HCT116 (cell line): Measurements from ENCODE around the gene EXD3. TPM values are rescaled to one million over a fixed set of nuclear protein-coding genes. Genes with fewer than 3 reads are reported as not detected.
"Not testable (repeated sequence)": the region's sequence is repeated elsewhere in the genome, so short reads cannot be mapped to it uniquely, and the experiment has no call there.

Experiments
- ATAC-seq: fragments of 200-7000 bp; cut with Tn5 transposase; 2 replicates; pipeline ENCODE4 v1.9.1; 2020; ENCODE audit warnings: mild to moderate bottlenecking, moderate library complexity
- BruUV-seq: library from RNA; stranded (reverse); fragments of 400-500 nt; replicated peaks from 2 replicates; lab custom pipeline; 2021; lab: Mats Ljungman, UMichigan
- CTCF ChIA-PET: fragments of 300-600 bp; sonication (Branson Sonifier 250); formaldehyde crosslinking; loops from one replicate; lab custom pipeline; 2021; ENCODE audit warnings: antibody characterized with exemption; lab: Charles Lee
- POLR2A ChIA-PET: fragments of 300-600, 350-600 bp; sonication (Branson Sonifier 250); formaldehyde crosslinking; loops from one replicate; lab custom pipeline; 2021; ENCODE audit warnings: antibody characterized with exemption; lab: Charles Lee
- RAD21 ChIA-PET, 2 experiments: fragments of 300-600 bp; sonication (Branson Sonifier 250); formaldehyde crosslinking; loops; one replicate each; lab custom pipeline; 2023; ENCODE audit warnings: low total read pairs in 2 of 2; ENCODE audit not compliant: uncharacterized antibody in 2 of 2, unreplicated experiment in 2 of 2, low non-redundant PET in 1 of 2; lab: Charles Lee
- DNase-seq: peaks from one replicate; pipeline ENCODE4 v3.0.0-alpha.2; 2010; ENCODE audit warnings: low read depth, low spot score
- H2AFZ ChIP-seq: fragments of 200-600 bp; shearing (Covaris generic), sonication (generic); 2 replicates; pipeline ENCODE4 v1.6.1; 2017; ENCODE audit warnings: low read depth, mixed run types, mixed read lengths, antibody characterized with exemption, low read length; ENCODE audit not compliant: poor library complexity, severe bottlenecking
- H3K27ac ChIP-seq: 2 replicates; pipeline ENCODE4 v1.5.1; 2012; ENCODE audit warnings: low read depth, low read length
- H3K27me3 ChIP-seq: fragments of 200-600 bp; sonication (generic); 2 replicates; pipeline ENCODE4 v1.6.1; 2016; ENCODE audit warnings: mixed run types, low read length, mixed read lengths; ENCODE audit not compliant: insufficient read depth
- H3K36me3 ChIP-seq, 2 experiments: fragments of 200-500 bp in 1 of 2; fragments of 200-600 bp in 1 of 2; sonication (Bioruptor generic) in 1 of 2; sonication (generic) in 1 of 2; 2 replicates each; pipeline versions ENCODE4 v1.5.1 to v1.6.1; 2014 to 2016; ENCODE audit warnings: low read length in 2 of 2, inconsistent platforms in 1 of 2, mixed read lengths in 1 of 2, mixed run types in 1 of 2; ENCODE audit not compliant: insufficient read depth in 2 of 2, control insufficient read depth in 1 of 2
- H3K4me1 ChIP-seq, 2 experiments: fragments of 200-600 bp in 1 of 2; sonication (generic) in 1 of 2; 2 replicates each; pipeline versions ENCODE4 v1.5.1 to v1.6.1; 2012 to 2017; ENCODE audit warnings: low read length in 2 of 2, inconsistent platforms in 1 of 2, mild to moderate bottlenecking in 1 of 2, mixed read lengths in 1 of 2, mixed run types in 1 of 2, moderate library complexity in 1 of 2; ENCODE audit not compliant: insufficient read depth in 2 of 2, control insufficient read depth in 1 of 2
- H3K4me2 ChIP-seq: fragments of 200-600 bp; sonication (generic); 2 replicates; pipeline ENCODE4 v1.6.1; 2017; ENCODE audit warnings: mixed run types, low read length, mixed read lengths
- H3K4me3 ChIP-seq, 2 experiments: fragments of 200-600 bp in 1 of 2; sonication (generic) in 1 of 2; replicated peaks in 1 of 2; 2 replicates each; pipeline ENCODE4 v1.5.1; 2011 to 2016; ENCODE audit warnings: low read length in 2 of 2, control low read depth in 1 of 2, low read depth in 1 of 2, mild to moderate bottlenecking in 1 of 2, mixed read lengths in 1 of 2, mixed run types in 1 of 2
- H3K79me2 ChIP-seq: fragments of 200-600 bp; sonication (generic); 2 replicates; pipeline ENCODE4 v1.6.1; 2017; ENCODE audit warnings: mild to moderate bottlenecking, mixed run types, low read length, moderate library complexity, mixed read lengths; ENCODE audit not compliant: insufficient read depth
- H3K9ac ChIP-seq: fragments of 200-600 bp; sonication (generic); 2 replicates; pipeline ENCODE4 v1.6.1; 2016; ENCODE audit warnings: low read length, mixed read lengths
- H3K9me2 ChIP-seq: fragments of 200-600 bp; sonication (generic), shearing (Covaris generic); 2 replicates; pipeline ENCODE4 v1.6.1; 2017; ENCODE audit warnings: mixed run types, mild to moderate bottlenecking, moderate library complexity; ENCODE audit not compliant: insufficient read depth
- H3K9me3 ChIP-seq, 2 experiments: fragments of 200-500 bp in 1 of 2; fragments of 200-600 bp in 1 of 2; sonication (Bioruptor generic) in 1 of 2; sonication (generic) in 1 of 2; 2 replicates each; pipeline ENCODE4 v1.6.1; 2014 to 2017; ENCODE audit warnings: low read length in 2 of 2, mixed read lengths in 2 of 2, inconsistent platforms in 1 of 2, low read depth in 1 of 2, mild to moderate bottlenecking in 1 of 2, mixed run types in 1 of 2, moderate library complexity in 1 of 2; ENCODE audit not compliant: control insufficient read depth in 1 of 2, insufficient read depth in 1 of 2
- H4K20me1 ChIP-seq: fragments of 200-600 bp; sonication (generic), shearing (Covaris generic); 2 replicates; pipeline ENCODE4 v1.6.1; 2017; ENCODE audit warnings: mixed run types, mild to moderate bottlenecking, moderate library complexity; ENCODE audit not compliant: insufficient read depth
- CTCF ChIP-seq, 3 experiments: fragments of 200-600 bp in 1 of 3; sonication (generic) in 1 of 3; IDR thresholded peaks in 2 of 3; conservative IDR thresholded peaks in 1 of 3; 2 replicates each; pipeline ENCODE4 v1.5.1; 2012 to 2017; ENCODE audit warnings: low read depth in 2 of 3, low read length in 2 of 3, antibody characterized with exemption in 1 of 3, borderline replicate concordance in 1 of 3, control low read depth in 1 of 3, mild to moderate bottlenecking in 1 of 3, mixed read lengths in 1 of 3, mixed run types in 1 of 3, moderate library complexity in 1 of 3; ENCODE audit not compliant: insufficient read depth in 1 of 3
- EGR1 ChIP-seq: IDR thresholded peaks from 2 replicates; pipeline ENCODE4 v1.6.1; 2012; ENCODE audit warnings: low read depth
- ELF1 ChIP-seq: IDR thresholded peaks from 2 replicates; pipeline ENCODE4 v1.6.1; 2012; ENCODE audit warnings: low read depth, borderline replicate concordance
- EZH2 ChIP-seq: fragments of 200-600 bp; sonication (generic); IDR thresholded peaks from 2 replicates; pipeline ENCODE4 v1.6.1; 2017; ENCODE audit warnings: antibody characterized with exemption, mixed run types
- EZH2phosphoT487 ChIP-seq: fragments of 200-600 bp; IDR thresholded peaks from 2 replicates; pipeline ENCODE4 v1.6.1; 2018; ENCODE audit warnings: antibody characterized with exemption, borderline replicate concordance
- JUND ChIP-seq: IDR thresholded peaks from 2 replicates; pipeline ENCODE4 v1.6.1; 2012
- POLR2AphosphoS5 ChIP-seq: IDR thresholded peaks from 2 replicates; pipeline ENCODE4 v1.6.1; 2011; ENCODE audit warnings: mild to moderate bottlenecking, low read depth, low read length, moderate library complexity
- RAD21 ChIP-seq: IDR thresholded peaks from 2 replicates; pipeline ENCODE4 v1.6.1; 2012; ENCODE audit warnings: low read depth, mild to moderate bottlenecking
- SIN3A ChIP-seq: IDR thresholded peaks from 2 replicates; pipeline ENCODE4 v1.6.1; 2012; ENCODE audit warnings: low read depth
- intact Hi-C: fragments of 100-400 bp; cut with micrococcal nuclease; formaldehyde crosslinking; loops from 2 replicates; pipeline ENCODE4 v1.10.0; 2022
- total RNA-seq: library from RNA; stranded (reverse); gene quantifications from one replicate; pipeline ENCODE4 v1.2.1, GENCODE V29; 2021; ENCODE audit not compliant: unreplicated experiment

Gene EXD3
- total RNA-seq, 1 experiment from 2014 or later: 25.4 TPM

GRCh38 chr9:137380171-137380570 is 42.8 kb downstream of the EXD3 start (continued):
- TF ChIP-seq CTCF (IDR thresholded peaks at IDR 0.05 in 2 of 3, conservative IDR thresholded peaks at IDR 0.05 in 1 of 3; ENCODE audit: borderline replicate concordance in 1 of 3, insufficient read depth in 1 of 3, low read depth in 2 of 3, low read length in 2 of 3): no peak

- DNase-seq (no peak), ATAC-seq (no peak)
- ChIA-PET RAD21 (no interaction called here), CTCF (no interaction called here)
- H3K4me1 ChIP-seq: no peaks in the 10 kb centered on the region
- H3K9ac ChIP-seq: no peak overlapping the region
- no peak overlapping the region for H3K4me2 ChIP-seq
- H3K9me3 ChIP-seq: peaks cover 0 to 5% of the 10 kb centered on the region in 2 experiments; a peak in 1 of 4 replicates
- H3K27ac ChIP-seq: no peak overlapping the region
- TF ChIP-seq POLR2AphosphoS5: no peak
- no peak for TF ChIP-seq JUND
- TF ChIP-seq SIN3A: no peak
- TF ChIP-seq EZH2: no peak
- no peak for TF ChIP-seq RAD21
- no peak for TF ChIP-seq ELF1
- no peak for TF ChIP-seq EZH2phosphoT487
- no peak for TF ChIP-seq EGR1
- TF ChIP-seq, all 23 proteins: peak for 0
- Histone ChIP-seq H4K20me1 (no peaks in the 10 kb centered on the region), H3K79me2 (no peaks in the 10 kb centered on the region), H3K4me3 (no peak overlapping the region), H3K9me2 (no peaks in the 10 kb centered on the region), H3K27me3 (no peaks in the 10 kb centered on the region), H3K36me3 (no peaks in the 10 kb centered on the region; a peak in 1 of 4 replicates), H2AFZ (no peak overlapping the region)
- BruUV-seq: no TSS peak
- intact Hi-C loops: no loop called here
- POLR2A ChIA-PET: no interaction called here
These were observed 43.2 kb downstream of the EXD3 start for GRCh38 chr9:137379761-137380161.

- POLR2A ChIA-PET, H3K4me3 ChIP-seq, BruUV-seq: not testable (repeated sequence)
These were observed 44.1 kb downstream of the EXD3 start for GRCh38 chr9:137378688-137379410.

More at GRCh38 chr9:137378688-137379410, 44.1 kb downstream of the EXD3 start:
- DNase-seq, intact Hi-C loops, H3K9me3 ChIP-seq, H2AFZ ChIP-seq, H3K79me2 ChIP-seq, H3K36me3 ChIP-seq, H3K4me2 ChIP-seq, H3K9me2 ChIP-seq, ATAC-seq, H3K27ac ChIP-seq, H3K4me1 ChIP-seq, CTCF ChIA-PET, H3K9ac ChIP-seq, H3K27me3 ChIP-seq, RAD21 ChIA-PET, H4K20me1 ChIP-seq: not testable (repeated sequence)
